GM19351 (cell line): Measurements from ENCODE around the gene ADGB.

Source experiments
- ATAC-seq: cut with Tn5 transposase; IDR thresholded peaks from one replicate; pipeline ENCODE4 v1.9.1; 2021; ENCODE audit warnings: mild to moderate bottlenecking, moderate library complexity; ENCODE audit not compliant: unreplicated experiment

Gene ADGB

GRCh38 chr6:146859795-146860495 is 261.2 kb downstream of the ADGB start:
- ATAC-seq: no peak

GRCh38 chr6:146860583-146860982 is 261.8 kb downstream of the ADGB start:
- ATAC-seq: no peak

- ATAC-seq: no peak
Observed at GRCh38 chr6:146861029-146861563, 262.3 kb downstream of the ADGB start.

- no peak for ATAC-seq
Observed at GRCh38 chr6:146861716-146862115, 262.9 kb downstream of the ADGB start.

GRCh38 chr6:146862508-146862919 is 263.7 kb downstream of the ADGB start:
- no peak for ATAC-seq

GRCh38 chr6:146864300-146864699 is 265.5 kb downstream of the ADGB start:
- ATAC-seq: no peak

- ATAC-seq: no peak
Observed at GRCh38 chr6:146864885-146865284, 266.1 kb downstream of the ADGB start.
